H1 (cell line): ENCODE data around the gene GINS3. TPM values are rescaled to one million over a fixed set of nuclear protein-coding genes. Genes with fewer than 3 reads are reported as not detected.
A peak's percentile ranks its signal among the peaks of the same experiment; 100 is the strongest.

Experiments used
- CHD7 ChIP-seq: fragments of 300-600 bp; sonication (generic); IDR thresholded peaks from 2 replicates; pipeline ENCODE4 v1.7.1; 2012; ENCODE audit warnings: low read length, moderate library complexity, mild to moderate bottlenecking, inconsistent platforms; ENCODE audit not compliant: insufficient replicate concordance
- KDM5A ChIP-seq: fragments of 200-600 bp; IDR thresholded peaks from 2 replicates; pipeline ENCODE4 v1.7.1; 2012; ENCODE audit warnings: mild to moderate bottlenecking, low read length, inconsistent platforms, mixed read lengths
- SP1 ChIP-seq: IDR thresholded peaks from 2 replicates; pipeline ENCODE4 v1.6.1; 2011; ENCODE audit warnings: low read depth, low read length
- polyA plus RNA-seq, 7 experiments: library from polyadenylated mRNA; depleted of rRNA in 3 of 7; stranded (reverse) in 5 of 7; unstranded in 2 of 7; fragments of >200 nt in 5 of 7; fragments of 200-250 nt in 2 of 7; gene quantifications; 1 replicate in 5 of 7; 2 replicates in 1 of 7; 4 replicates in 1 of 7; pipeline versions ENCODE4 v1.2.1 to v1.2.3, GENCODE V29; 2011 to 2013; ENCODE audit warnings: missing spikeins in 2 of 7, mixed read lengths in 2 of 7
- total RNA-seq: library from RNA; stranded (reverse); fragmentation: NEBNext Ultra II Directional; extraction: Animal tissue kit (Norgen Biotek cat#: 25700); gene quantifications from 2 replicates; pipeline ENCODE4 v1.2.1, GENCODE V29; 2021

GINS3 gene
- total and polyA plus RNA-seq, 2 of the 8 experiments (the other 6 are each of a cell fraction or from before 2014, with no cell fraction given), result 12.9 to 15.4 TPM

GRCh38 chr16:58392215-58393137 lies at the start of gene GINS3 (continued):
- no peak for TF ChIP-seq CHD7
- peak; percentile 65 for TF ChIP-seq KDM5A
- 0 out of 2 replicates have a peak, but pooled peaks have one; percentile 22 for TF ChIP-seq SP1
